Lower leg skin (tissue), 3 donors: ENCODE measurements around the gene SYNE2.

Experiments used
- CTCF ChIP-seq, 3 donors: fragments of 450-650 bp; IDR thresholded peaks; one replicate each; pipeline ENCODE4 v1.5.1; 2016; ENCODE audit warnings: antibody characterized with exemption in 3 of 3, mild to moderate bottlenecking in 3 of 3, moderate library complexity in 2 of 3
- POLR2A ChIP-seq, 2 donors: fragments of 450-650 bp; IDR thresholded peaks; one replicate each; pipeline ENCODE4 v1.6.1; 2016 to 2017; ENCODE audit warnings: antibody characterized with exemption in 2 of 2, mild to moderate bottlenecking in 1 of 2, moderate library complexity in 1 of 2

- TF ChIP-seq CTCF (IDR thresholded peaks at IDR 0.05): no peak
- no peak for TF ChIP-seq POLR2A (IDR thresholded peaks at IDR 0.05)
Measured at GRCh38 chr14:64187331-64187730, 334.5 kb downstream of the SYNE2 start.
